IMR-90 (cell line): ENCODE measurements around the gene RNF111. TPM values are rescaled to one million over a fixed set of nuclear protein-coding genes. Genes with fewer than 3 reads are reported as not detected.
"Not testable (repeated sequence)": the region's sequence is repeated elsewhere in the genome, so short reads cannot be mapped to it uniquely, and the experiment has no call there.

Experiments
- ATAC-seq: fragments of 200-7000 bp; cut with Tn5 transposase; 2 replicates; pipeline ENCODE4 v1.9.1; 2020; ENCODE audit warnings: low read depth, mild to moderate bottlenecking, moderate library complexity
- BruUV-seq: library from RNA; stranded (reverse); fragments of 400-500 nt; replicated peaks from 2 replicates; lab custom pipeline; 2021; lab: Mats Ljungman, UMichigan
- CTCF ChIA-PET: fragments of 300-600 bp; formaldehyde crosslinking; extraction: SDS; loops from one replicate; lab custom pipeline; 2021; ENCODE audit warnings: antibody characterized with exemption; lab: Yijun Ruan, JAX
- POLR2A ChIA-PET: fragments of 300-600 bp; sonication (Branson Sonifier 250); formaldehyde crosslinking; loops from one replicate; lab custom pipeline; 2022; ENCODE audit warnings: antibody characterized with exemption; ENCODE audit not compliant: unreplicated experiment; lab: Charles Lee
- DNase-seq: peaks from one replicate; pipeline ENCODE4 v3.0.0; 2013
- H2AFZ ChIP-seq: replicated peaks from 2 replicates; pipeline ENCODE3; 2013; ENCODE audit warnings: low read length, mild to moderate bottlenecking; ENCODE audit not compliant: poor library complexity
- H2AK5ac ChIP-seq: 2 replicates; pipeline ENCODE4 v1.6.1; 2013; ENCODE audit warnings: low read depth, low read length, inconsistent platforms
- H2AK9ac ChIP-seq: replicated peaks from 2 replicates; pipeline ENCODE3; 2013; ENCODE audit warnings: mild to moderate bottlenecking, low read depth, low read length, moderate library complexity; ENCODE audit not compliant: poor library complexity
- H2BK120ac ChIP-seq: 2 replicates; pipeline ENCODE4 v1.6.1; 2013; ENCODE audit warnings: low read depth, low read length, inconsistent platforms
- H2BK15ac ChIP-seq: 3 replicates; pipeline ENCODE4 v1.6.1; 2013; ENCODE audit warnings: low read depth, low read length, inconsistent platforms
- H2BK20ac ChIP-seq: 2 replicates; pipeline ENCODE4 v1.6.1; 2013; ENCODE audit warnings: low read depth, mild to moderate bottlenecking, inconsistent platforms, low read length, moderate library complexity
- H2BK5ac ChIP-seq: 2 replicates; pipeline ENCODE4 v1.6.1; 2013; ENCODE audit warnings: mild to moderate bottlenecking, low read depth, low read length, inconsistent platforms; ENCODE audit not compliant: poor library complexity, severe bottlenecking
- H3K14ac ChIP-seq: replicated peaks from 2 replicates; pipeline ENCODE4 v1.6.1; 2013; ENCODE audit warnings: low read depth, low read length, inconsistent platforms
- H3K18ac ChIP-seq: 2 replicates; pipeline ENCODE4 v1.6.1; 2013; ENCODE audit warnings: low read depth, low read length, control low read depth
- H3K23ac ChIP-seq: 2 replicates; pipeline ENCODE4 v1.6.1; 2013; ENCODE audit warnings: low read depth, low read length, inconsistent platforms
- H3K27ac ChIP-seq: 2 replicates; pipeline ENCODE4 v1.5.1; 2013; ENCODE audit warnings: mild to moderate bottlenecking, control low read depth, low read length; ENCODE audit not compliant: insufficient read depth
- H3K27me3 ChIP-seq: 2 replicates; pipeline ENCODE4 v1.6.1; 2013; ENCODE audit warnings: low read length; ENCODE audit not compliant: control insufficient read depth, insufficient read depth
- H3K36me3 ChIP-seq: 2 replicates; pipeline ENCODE4 v1.6.1; 2013; ENCODE audit warnings: low read length, mixed read lengths; ENCODE audit not compliant: control insufficient read depth, insufficient read depth
- H3K4ac ChIP-seq: 2 replicates; pipeline ENCODE4 v1.6.1; 2013; ENCODE audit warnings: low read depth, low read length, inconsistent platforms
- H3K4me1 ChIP-seq: 2 replicates; pipeline ENCODE4 v1.6.1; 2013; ENCODE audit warnings: low read length, mixed read lengths; ENCODE audit not compliant: control insufficient read depth, insufficient read depth
- H3K4me2 ChIP-seq: 2 replicates; pipeline ENCODE4 v1.6.1; 2013; ENCODE audit warnings: low read depth, mild to moderate bottlenecking, control low read depth, low read length, moderate library complexity
- H3K4me3 ChIP-seq: 2 replicates; pipeline ENCODE4 v1.5.1; 2013; ENCODE audit warnings: low read depth, mild to moderate bottlenecking, control low read depth, low read length, moderate library complexity; ENCODE audit not compliant: insufficient read depth
- H3K56ac ChIP-seq: 2 replicates; pipeline ENCODE4 v1.6.1; 2013; ENCODE audit warnings: low read length, inconsistent platforms; ENCODE audit not compliant: insufficient read depth; ENCODE audit errors: extremely low read depth
- H3K79me1 ChIP-seq, 2 experiments: 2 replicates each; pipeline ENCODE4 v1.6.1; 2013; ENCODE audit warnings: low read length in 2 of 2, inconsistent platforms in 1 of 2, low read depth in 1 of 2
- H3K9ac ChIP-seq: 2 replicates; pipeline ENCODE4 v1.6.1; 2013; ENCODE audit warnings: low read depth, low read length, control low read depth
- H3K9me1 ChIP-seq: 2 replicates; pipeline ENCODE4 v1.6.1; 2013; ENCODE audit warnings: low read length, inconsistent platforms; ENCODE audit not compliant: insufficient read depth
- H3K9me3 ChIP-seq: 2 replicates; pipeline ENCODE4 v1.6.1; 2013; ENCODE audit warnings: low read length; ENCODE audit not compliant: control insufficient read depth, insufficient read depth
- H4K20me1 ChIP-seq: 2 replicates; pipeline ENCODE4 v1.6.1; 2013; ENCODE audit warnings: low read length, inconsistent platforms; ENCODE audit not compliant: insufficient read depth
- H4K5ac ChIP-seq: 2 replicates; pipeline ENCODE4 v1.6.1; 2013; ENCODE audit warnings: mild to moderate bottlenecking, low read depth, low read length, control low read depth
- H4K8ac ChIP-seq, 2 experiments: 2 replicates each; pipeline ENCODE4 v1.6.1; 2013; ENCODE audit warnings: low read depth in 2 of 2, low read length in 2 of 2, control low read depth in 1 of 2, inconsistent platforms in 1 of 2
- H4K91ac ChIP-seq: 2 replicates; pipeline ENCODE4 v1.6.1; 2013; ENCODE audit warnings: low read depth, low read length, inconsistent platforms; ENCODE audit not compliant: insufficient read depth
- WGBS, 2 experiments: methylation state at CpG; one replicate each; pipeline versions ENCODE4 v1.1.5 to v1.1.7; 2013; ENCODE audit warnings: missing lambda C conversion rate in 2 of 2; ENCODE audit not compliant: insufficient read length in 1 of 2; ENCODE audit errors: extremely low coverage in 2 of 2; 5-methylcytosine and 5-hydroxymethylcytosine counted together
- dilution Hi-C: fragments of 300-500 bp; cut with HindIII; formaldehyde crosslinking; loops from one replicate; pipeline ENCODE4 v1.14.3; 2018; ENCODE audit warnings: low sequenced_read_pairs; ENCODE audit not compliant: unreplicated experiment
- in situ Hi-C: fragments of 300-500 bp; cut with MboI; formaldehyde crosslinking; loops from 3 replicates; pipeline ENCODE4 v1.14.3; 2019; ENCODE audit warnings: low sequenced_read_pairs, inconsistent platforms, mixed read lengths
- intact Hi-C: fragments of 100-400 bp; cut with micrococcal nuclease; formaldehyde crosslinking; loops from 2 replicates; pipeline ENCODE4 v1.10.0; 2022
- polyA plus RNA-seq, 3 experiments: library from polyadenylated mRNA; depleted of rRNA; stranded (reverse); fragments of >200 nt; gene quantifications; 2 replicates each; pipeline ENCODE4 v1.2.3, GENCODE V29; 2012; ENCODE audit warnings: low replicate concordance in 1 of 3
- total RNA-seq: library from RNA; depleted of rRNA; stranded (reverse); fragments of >200 nt; gene quantifications from 2 replicates; pipeline ENCODE4 v1.2.3, GENCODE V29; 2012

The RNF111 gene
- total and polyA plus RNA-seq, 2 of the 4 experiments (the other 2 are of a cell fraction) = 13.5 to 20.1 TPM

DNA sequence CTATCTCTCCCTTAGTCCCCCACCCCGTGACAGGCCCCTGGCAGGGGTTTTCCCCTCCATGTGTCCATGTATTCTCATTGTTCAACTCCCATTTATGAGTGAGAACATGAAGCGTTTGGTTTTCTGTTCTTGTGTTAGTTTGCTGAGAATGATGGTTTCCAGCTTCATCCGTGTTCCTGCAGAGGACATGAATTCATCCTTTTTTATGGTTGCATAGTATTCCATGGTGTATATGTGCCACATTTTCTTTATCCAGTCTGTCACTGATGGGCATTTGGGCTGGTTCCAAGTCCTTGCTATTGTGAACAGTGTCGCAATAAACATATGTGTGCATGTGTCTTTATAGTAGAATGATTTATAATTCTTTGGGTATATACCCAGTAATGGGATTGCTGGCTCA is 138.2 kb downstream of the RNF111 start:
- BruUV-seq, intact Hi-C loops, H4K20me1 ChIP-seq, DNase-seq, H2BK120ac ChIP-seq, H3K9ac ChIP-seq, H3K27ac ChIP-seq, POLR2A ChIA-PET, H3K27me3 ChIP-seq, H3K36me3 ChIP-seq, H2AK5ac ChIP-seq, H3K4me3 ChIP-seq, H3K9me1 ChIP-seq, H3K18ac ChIP-seq, H3K4me1 ChIP-seq, H3K14ac ChIP-seq, H2BK15ac ChIP-seq, ATAC-seq, H3K4ac ChIP-seq, H3K56ac ChIP-seq, dilution Hi-C loops, H3K23ac ChIP-seq, H3K4me2 ChIP-seq, H4K5ac ChIP-seq, H4K8ac ChIP-seq, H3K9me3 ChIP-seq, CTCF ChIA-PET, H4K91ac ChIP-seq, H2BK20ac ChIP-seq, H2BK5ac ChIP-seq, in situ Hi-C loops, H2AK9ac ChIP-seq, H2AFZ ChIP-seq: not testable (repeated sequence)
- WGBS, 2 experiments = no CpG with 5 or more reads among the region's 4 CpGs
- peaks cover 11 to 33% of the 10 kb centered on the region in 2 experiments for H3K79me1 ChIP-seq

DNA sequence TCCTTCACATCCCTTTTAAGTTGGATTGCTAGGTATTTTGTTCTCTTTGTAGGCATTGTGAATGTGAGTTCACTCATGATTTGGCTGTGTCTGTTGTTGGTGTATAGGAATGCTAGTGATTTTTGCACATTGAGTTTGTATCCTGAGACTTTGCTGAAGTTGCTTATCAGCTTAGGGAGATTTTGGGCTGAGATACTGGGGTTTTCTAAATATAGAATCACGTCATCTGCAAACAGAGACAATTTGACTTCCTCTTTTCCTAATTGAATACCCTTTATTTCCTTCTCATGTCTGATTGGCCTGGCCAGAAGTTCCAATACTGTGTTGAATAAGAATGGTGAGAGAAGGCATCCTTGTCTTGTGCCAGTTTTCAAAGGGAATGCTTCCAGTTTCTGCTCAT is 139.8 kb downstream of the RNF111 start:
- H3K4me2 ChIP-seq, H4K20me1 ChIP-seq, H3K56ac ChIP-seq, H2BK5ac ChIP-seq, H3K27ac ChIP-seq, H2BK15ac ChIP-seq, H4K5ac ChIP-seq, H3K9me3 ChIP-seq, BruUV-seq, H3K27me3 ChIP-seq, H3K18ac ChIP-seq, H2AK5ac ChIP-seq, H4K8ac ChIP-seq, H3K14ac ChIP-seq, H2AK9ac ChIP-seq, in situ Hi-C loops, intact Hi-C loops, dilution Hi-C loops, H3K9ac ChIP-seq, H3K4me1 ChIP-seq, H3K23ac ChIP-seq, POLR2A ChIA-PET, H3K4me3 ChIP-seq, H2BK20ac ChIP-seq, DNase-seq, H2AFZ ChIP-seq, CTCF ChIA-PET, ATAC-seq, H3K4ac ChIP-seq, H2BK120ac ChIP-seq, H4K91ac ChIP-seq, H3K9me1 ChIP-seq: not testable (repeated sequence)
- H3K79me1 ChIP-seq = peaks cover 15 to 41% of the 10 kb centered on the region in 2 experiments
- no CpG with 5 or more reads among the region's 1 CpG for WGBS, 2 experiments
- peaks cover 11% of the 10 kb centered on the region for H3K36me3 ChIP-seq
